MM.1S (cell line): ENCODE results near the gene XYLT1.

ENCODE experiments used
- CTCF ChIP-seq: fragments of 300-600 bp; sonication (generic); IDR thresholded peaks from 2 replicates; pipeline ENCODE4 v1.5.1; 2016; ENCODE audit warnings: antibody characterized with exemption, low read length, mixed read lengths
- EZH2 ChIP-seq: fragments of 300-600 bp; sonication (generic); optimal IDR thresholded peaks from 2 replicates; pipeline ENCODE3; 2017; ENCODE audit warnings: low read depth, mild to moderate bottlenecking, antibody characterized with exemption, low read length, mixed read lengths

- no peak for TF ChIP-seq CTCF
- TF ChIP-seq EZH2, result no peak
Measured at GRCh38 chr16:17272716-17273115, 198.0 kb downstream of the XYLT1 start.
